HTR-8/SVneo (cell line): Measurements from ENCODE around the gene PRKCA.
A peak's percentile ranks its signal among the peaks of the same experiment; 100 is the strongest.

Experiments
- DNase-seq: peaks from one replicate; pipeline ENCODE4 v3.0.0; 2011; ENCODE audit warnings: low spot score, mixed read lengths; ENCODE audit not compliant: insufficient read length
- FAIRE-seq: peaks from 2 replicates; lab custom pipeline; 2011; peaks lifted over from hg19 to GRCh38; lab: Jason Lieb, UNC

The PRKCA gene

DNA sequence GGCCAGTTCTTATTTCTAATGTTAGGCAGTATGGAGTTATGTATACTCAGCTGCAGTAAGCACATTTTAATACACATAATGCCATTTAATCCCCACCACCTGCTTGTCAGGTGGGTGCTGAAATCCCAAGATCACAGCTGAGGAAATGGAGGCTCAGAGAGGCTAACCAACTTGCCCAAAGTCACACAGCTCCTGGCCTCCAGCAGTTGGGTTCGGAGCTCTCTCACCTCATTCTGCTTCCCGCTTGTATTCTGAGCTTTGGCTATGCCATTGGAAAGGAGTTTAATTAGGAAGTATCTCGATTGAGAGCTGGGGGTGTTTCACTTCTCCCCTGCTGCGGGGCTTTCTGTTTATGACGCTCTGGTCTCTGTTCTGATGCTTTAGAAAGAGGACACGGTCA is 459.9 kb downstream of the PRKCA start:
- no peak for DNase-seq
- FAIRE-seq, result no peak

DNA sequence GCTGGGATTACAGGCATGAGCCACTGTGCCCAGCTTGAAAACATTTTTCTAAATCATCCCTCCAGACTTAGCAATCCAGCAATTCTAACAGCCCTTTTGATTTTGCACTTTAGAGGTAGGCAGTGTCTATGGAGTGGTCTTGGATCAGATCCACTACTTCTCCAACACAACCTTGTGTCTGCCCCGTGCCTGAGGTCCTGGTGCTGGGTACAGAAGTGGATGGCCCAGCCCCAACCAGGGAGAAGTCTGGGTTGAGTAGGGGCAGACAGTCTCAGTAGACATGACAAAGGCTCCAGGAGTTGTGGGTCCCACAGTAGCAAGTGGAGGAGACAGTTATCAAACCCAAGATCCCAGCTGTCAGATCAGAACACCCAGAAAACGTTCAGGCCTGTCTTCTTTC is 460.6 kb downstream of the PRKCA start:
- no peak for DNase-seq
- FAIRE-seq, result no peak

DNA sequence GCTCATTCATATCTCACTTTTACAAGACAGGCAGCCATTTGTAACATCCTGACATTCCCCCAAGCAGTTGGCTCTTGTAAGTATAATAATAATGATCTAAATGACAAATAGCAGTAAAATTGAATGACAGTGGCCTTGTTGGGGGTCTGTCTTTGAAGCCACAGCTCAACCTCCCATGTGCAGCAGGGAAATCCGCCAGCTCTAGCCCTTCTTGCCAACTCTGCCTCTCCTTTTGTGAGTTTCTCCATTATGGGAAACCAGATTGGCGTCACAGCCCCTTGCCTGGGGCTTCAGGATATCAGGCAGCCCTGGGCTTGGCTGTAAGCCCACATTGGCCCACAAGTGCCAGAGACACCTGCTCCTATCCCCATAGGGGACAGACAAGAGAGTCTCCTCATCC is 462.1 kb downstream of the PRKCA start:
- no peak for DNase-seq
- no peak for FAIRE-seq

DNA sequence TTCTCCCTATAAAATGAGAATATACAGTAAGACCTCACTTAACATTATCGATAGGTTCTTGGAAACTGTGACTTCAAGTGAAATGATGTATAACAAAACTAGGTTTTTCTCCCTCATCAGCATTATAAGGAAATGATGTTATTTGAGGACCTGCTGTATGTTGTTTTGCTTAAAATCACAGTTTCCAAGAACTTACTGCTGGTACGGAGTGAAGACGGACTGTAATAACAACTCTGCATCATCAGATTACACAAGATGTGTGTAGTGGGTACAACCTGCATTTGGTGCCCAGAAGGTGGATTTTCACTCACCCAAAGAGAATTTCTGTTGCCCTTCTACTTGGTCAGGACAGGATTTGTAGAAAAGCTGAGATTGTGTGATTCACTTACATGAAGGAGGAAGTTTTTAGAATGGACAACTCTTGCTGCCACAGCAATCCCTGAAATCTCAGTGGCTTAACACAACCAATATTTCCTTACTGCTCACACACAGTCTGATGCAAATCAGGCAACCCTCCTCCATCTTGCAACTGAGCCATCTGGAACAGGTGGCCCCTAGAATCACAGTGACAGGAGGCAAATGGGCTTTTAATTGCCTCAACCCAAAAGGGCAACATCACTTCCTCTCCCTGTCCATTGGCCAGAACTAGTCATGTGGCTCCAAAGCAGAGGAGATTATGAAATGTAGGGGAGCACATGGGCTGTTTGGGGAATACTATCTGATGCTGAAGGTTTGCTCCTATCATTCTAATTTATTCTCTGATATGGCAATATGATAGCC is 464.9 kb downstream of the PRKCA start:
- DNase-seq (no peak), FAIRE-seq (peak; percentile 26)

DNA sequence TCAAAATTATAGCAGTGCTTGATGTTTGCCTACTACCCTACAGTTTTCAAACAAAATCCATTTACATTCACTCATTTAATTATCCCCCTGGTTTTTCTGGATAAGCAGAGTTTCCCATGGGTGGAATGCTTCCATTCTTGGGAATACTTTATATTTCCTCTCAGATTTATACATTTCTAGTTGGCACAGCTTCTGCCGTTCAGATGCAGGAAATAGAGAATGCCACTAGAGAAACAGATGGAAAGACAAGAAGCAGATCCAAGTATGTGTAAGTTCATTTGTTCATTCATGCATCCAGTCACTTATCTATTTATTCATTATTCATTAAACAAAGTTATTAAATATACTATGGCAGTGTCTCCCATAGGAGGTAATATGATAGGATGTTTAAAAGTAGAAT is 467.5 kb downstream of the PRKCA start:
- FAIRE-seq (no peak), DNase-seq (no peak)

DNA sequence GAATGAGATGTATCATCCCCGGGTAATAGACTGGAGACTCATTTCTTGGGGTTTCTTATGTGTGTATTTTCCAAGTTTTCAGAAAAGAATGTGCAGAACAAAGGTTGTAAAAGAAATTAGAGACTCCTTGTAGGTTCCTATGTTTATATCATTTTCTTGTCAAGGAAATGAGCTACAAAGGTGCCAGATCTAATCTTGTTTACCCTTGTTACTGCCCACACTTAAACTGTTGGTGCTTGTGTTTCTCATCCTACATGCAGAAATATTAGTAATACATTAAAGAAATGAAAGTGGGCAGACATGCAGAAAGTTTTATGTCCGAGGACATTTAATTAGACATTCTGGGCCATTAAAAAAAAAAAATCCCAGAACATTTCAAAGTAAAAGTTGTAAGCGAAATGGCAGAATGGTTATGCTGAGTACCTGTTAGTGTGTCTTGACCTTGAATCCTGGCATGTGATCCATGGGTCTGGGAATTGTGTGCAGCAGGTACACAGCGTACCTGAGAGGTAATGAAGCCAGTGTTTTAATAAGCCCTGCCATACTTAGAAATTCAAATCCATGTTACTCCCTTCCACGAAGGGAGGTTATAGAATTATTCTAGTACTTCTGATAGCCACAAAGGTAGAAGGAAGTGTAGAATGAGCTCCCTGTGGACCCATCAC is 469.9 kb downstream of the PRKCA start:
- FAIRE-seq (peak; percentile 51), DNase-seq (no peak)

DNA sequence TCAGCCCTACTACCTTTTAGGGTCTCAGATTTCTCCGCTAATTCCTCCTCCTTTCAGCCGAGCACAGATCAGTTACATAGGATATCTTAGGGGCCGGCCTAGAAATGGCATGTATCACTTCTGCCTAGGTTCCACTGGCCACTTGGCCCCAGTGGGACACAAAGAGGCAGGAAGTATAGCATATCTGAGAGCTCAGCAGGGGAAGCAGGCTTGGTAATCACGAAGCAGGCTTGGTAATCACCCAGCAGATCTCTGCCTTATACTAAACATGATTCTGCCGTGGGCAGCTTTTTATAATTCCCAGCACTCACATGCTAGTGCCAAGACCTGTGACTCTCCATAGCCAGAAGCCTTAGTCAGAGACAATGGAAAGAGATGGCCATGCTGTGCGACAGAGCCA is 472.9 kb downstream of the PRKCA start:
- DNase-seq, result no peak
- no peak for FAIRE-seq

DNA sequence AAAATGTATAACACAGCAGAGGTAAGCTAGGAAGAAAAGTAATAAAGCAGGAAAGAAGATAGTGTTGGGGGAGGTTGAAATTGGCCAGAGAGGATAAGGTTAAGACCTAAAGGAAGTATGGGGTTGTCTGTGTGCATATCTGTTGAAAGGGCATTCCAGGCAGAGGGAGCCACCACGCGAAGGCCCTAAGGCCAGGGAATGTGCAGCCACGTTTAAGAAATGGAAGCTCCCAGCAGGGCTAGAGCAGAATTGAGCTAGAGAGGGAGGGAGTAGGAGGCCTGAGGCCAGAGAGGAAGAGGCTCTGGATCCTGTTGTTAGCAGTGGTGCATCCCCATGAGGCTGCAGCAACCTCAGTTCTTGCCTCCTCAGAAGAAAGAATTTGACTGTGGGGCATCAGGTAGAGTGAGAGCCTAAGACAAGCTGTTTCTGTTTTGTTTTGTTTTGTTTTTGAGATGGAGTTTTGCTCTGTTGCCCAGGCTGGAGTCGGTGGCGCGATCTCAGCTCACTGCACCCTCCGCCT is 473.5 kb downstream of the PRKCA start:
- FAIRE-seq, result no peak
- DNase-seq, result no peak

DNA sequence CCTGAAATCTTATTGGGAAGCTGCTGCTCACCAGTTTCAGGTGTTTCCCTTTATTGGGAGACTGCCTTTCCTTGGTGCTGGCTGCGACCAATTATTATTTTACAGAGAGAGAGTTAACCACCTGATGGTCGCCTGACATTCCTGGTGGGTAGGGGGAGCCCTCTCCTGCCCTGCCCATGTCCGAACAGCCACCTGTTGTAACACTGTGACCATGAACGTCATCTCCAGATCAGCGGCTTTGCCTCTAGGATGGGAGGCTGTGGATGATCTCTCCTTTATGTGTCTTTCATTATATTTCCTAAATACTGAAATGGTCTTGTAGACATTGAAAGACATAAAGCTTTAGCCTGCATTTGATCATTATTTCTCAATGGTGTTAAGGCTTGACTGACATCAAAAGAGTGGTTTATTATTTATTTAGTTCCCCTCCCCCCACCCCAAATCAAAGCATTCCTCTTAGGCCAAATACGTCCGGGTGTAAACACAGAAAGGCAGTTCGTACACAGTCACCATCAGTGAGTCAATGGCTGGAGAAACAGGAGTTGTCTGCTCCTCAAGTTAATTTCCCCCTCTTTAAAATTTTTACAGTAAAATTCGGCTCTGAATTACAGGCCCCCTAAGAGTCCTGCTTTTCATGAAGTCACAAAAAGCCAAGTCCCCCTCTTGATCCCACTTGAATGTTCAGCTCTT is 474.7 kb downstream of the PRKCA start:
- DNase-seq, result no peak
- FAIRE-seq, result no peak

DNA sequence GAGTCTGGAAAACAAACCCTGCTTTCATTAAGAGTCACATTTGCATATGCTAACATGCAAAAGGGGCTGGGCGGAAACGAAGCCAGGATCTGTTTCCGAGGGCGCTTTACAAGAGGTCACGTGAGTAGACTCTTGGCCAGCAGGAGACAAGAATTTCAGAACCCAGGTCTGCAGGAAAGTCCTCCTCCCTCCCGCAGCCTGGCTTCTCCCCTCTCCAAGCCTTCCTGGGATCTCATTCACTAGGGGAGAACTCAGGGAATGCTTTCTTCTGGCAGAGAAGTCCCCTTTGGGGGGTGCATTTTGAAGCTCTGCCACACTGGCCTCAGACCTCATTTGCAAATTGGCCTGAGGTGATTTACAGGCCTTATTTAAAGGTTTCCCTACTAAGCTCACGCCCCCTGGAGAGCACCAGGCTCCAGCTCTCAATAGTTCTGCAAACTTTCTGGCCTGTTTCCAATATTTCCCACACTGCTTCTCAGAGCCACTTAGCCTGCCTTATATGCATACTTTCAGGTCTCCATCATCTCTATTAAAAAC is 475.3 kb downstream of the PRKCA start:
- no peak for DNase-seq
- FAIRE-seq, result no peak

DNA sequence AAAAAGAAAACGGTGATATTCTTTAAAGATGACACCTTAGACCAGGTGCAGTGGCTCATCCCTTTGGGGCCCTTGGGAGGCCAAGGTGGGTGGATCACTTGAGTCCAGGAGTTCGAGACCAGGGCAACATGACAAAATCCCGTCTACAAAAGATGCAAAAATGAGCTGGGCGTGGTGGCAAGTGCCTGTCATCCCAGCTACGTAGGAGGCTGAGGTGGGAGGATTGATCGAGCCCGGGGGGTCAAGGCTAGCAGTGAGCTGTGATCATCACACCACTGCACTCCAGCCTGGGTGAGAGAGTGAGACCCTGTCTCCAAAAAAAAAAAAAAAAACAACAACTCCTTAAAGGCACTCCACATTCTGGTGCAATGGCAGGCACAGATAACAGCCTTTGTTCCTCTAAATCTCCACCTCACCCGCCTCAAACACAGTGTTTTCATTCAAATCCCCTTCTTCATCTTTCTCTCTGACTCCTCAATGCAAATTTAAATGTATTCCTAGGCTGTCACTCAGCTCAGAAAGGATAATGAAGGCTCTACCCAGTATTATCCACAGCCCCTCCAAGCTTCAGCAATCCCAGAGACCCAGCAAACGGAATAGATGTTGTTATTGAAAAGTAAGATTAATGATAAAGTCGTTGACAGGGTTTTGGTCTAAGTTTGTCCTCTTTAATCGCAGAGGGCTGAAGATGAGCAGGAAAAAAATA is 476.3 kb downstream of the PRKCA start:
- DNase-seq (no peak), FAIRE-seq (no peak)

DNA sequence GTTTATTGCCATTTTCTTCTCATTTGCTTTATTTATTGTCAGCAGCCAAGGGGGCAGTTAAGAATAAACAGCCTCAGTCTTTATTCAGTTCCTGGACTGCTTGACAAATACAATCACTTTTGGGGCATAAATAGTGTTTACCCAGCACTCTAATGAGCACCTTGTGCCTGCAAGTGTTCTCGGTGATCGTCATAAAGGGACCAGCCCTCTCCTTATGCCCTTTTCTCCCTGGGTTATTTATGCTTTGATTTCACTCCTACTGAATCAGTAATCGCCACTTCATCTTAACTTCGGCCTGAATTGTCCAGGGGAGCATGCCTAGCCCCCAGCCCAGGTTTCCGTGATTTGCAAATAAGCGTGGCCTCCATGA is 476.8 kb downstream of the PRKCA start:
- FAIRE-seq (no peak), DNase-seq (no peak)

DNA sequence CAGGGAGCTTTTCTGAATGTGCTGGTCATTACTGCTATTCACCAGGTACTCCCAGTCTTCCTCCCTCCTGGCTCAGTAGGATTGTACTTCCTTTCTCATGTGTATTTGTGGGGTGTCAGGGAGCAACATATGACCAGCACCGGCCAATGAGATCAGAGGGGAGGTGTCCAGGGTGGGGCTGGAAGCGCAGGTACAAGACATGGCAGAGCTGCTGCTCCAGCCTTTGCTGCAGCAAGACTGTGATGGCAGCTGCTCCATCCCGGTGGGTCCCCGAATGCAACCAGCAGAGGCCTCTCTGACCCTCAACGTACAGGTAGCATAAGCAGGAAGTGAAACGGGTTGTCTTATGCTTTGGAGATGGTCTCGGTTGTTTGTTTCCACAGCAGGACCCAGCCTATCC is 478.7 kb downstream of the PRKCA start:
- no peak for DNase-seq
- FAIRE-seq, result peak; percentile 4

DNA sequence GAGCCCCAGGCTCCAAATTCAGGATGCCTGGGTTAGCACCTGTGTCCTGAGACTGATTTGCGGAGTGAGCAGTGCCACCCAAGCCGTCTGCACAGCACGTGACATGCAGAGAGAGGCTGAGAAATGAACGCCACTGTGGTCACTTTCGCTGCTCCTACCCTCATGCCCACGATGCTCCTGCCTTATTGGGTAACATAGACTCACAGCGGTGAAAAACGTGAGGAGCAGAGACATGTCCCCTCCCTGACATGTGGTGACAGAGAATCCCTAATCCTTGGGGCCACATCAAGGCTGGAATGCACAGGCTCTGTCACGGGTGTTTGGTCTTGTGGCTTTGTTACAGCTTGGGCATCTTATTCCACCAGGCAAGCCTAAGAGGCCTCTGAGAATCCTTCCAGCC is 480.4 kb downstream of the PRKCA start:
- peak; percentile 4 for FAIRE-seq

DNA sequence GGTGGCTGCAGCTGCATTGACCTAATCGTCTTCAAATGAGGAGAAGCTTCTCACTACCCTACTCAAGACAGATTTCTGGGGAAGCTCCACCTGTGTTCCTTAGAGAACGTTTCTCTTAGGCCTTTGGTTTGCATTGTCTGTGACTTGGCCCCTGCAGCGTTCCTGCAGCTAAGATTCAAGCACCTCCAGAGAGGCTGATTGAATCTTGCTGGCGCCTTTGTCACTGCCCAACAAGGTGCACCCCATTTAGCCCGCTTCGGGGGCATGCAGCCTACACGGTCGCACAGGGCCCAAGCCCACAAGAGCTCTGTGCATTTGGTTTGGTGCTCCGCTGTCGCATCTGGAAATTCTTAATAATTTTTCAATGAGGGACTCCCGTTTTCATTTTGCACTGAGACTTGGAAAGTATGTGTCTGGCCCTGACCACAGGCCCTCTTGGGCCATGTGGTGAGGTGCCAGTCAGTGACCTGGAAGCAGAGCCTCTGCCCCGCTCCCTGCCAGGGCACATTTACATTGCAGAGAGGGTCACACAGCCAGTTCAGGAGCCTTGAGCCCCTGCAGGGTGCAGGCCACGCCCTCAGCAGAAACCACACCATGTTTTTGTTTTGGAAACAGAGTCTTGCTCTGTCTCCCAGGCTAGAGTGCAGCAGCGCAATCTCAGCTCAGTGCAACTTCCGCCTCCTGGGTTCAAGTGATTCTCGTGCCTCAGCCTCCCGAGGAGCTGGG is 481.4 kb downstream of the PRKCA start:
- no peak for DNase-seq
- no peak for FAIRE-seq

More for the DNA sequence above, 480.4 kb downstream of the PRKCA start:
- DNase-seq, result no peak

DNA sequence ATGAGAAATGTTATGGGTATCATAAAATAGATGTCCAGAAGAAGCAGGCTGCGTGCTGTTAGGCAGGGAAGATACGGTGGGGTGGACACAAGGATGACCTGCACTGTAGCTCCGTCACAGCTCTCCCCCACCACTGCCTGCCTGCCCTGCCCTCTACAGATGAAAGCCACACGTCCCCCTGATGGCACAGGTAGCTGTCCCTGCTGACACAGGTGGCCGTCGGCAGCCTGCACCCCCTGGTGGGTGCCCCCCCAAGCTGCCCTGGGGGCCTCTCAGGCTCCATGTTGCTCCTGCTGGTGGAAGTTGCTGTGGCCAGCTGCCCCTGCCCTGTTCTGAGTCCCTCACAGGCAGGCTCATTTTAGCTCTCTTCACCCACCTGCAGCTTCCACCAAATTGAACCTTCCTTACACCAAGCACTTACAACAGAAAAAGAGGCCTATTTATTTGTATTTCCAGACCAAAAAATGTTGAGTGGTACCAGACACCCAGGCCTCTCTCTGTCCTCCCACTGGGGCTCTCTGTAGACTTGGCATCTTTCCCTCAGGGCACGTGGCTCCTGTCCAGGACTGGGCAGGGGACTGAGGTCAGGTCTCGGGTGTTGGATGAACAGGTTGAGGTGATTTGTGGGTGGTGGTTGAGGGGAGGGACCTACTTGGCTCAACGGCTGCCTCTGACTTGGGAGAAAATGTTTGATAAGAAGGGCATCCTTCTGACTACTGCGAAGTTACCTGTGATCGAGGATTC is 482.4 kb downstream of the PRKCA start:
- DNase-seq, result no peak
- FAIRE-seq, result no peak

DNA sequence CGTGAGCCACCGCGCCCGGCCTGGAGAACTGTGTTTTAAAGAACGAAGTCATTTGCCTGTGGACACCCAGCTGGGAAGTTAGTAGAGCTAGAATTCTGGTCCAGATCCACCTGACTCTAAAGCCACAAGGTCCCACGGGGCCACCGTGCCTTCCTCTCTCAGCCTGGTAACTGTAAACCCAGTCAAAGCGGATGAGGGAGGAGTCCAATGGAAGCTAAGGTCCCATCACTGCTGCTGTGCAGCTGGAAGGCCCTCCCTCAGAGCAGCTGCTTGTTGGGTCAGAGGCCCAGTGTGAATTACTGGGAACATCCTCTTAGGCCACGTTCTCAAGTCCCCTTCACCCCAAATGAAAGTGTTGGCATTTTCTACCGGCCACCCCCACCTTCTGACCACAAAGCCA is 483.7 kb downstream of the PRKCA start:
- DNase-seq, result no peak
- FAIRE-seq, result no peak

DNA sequence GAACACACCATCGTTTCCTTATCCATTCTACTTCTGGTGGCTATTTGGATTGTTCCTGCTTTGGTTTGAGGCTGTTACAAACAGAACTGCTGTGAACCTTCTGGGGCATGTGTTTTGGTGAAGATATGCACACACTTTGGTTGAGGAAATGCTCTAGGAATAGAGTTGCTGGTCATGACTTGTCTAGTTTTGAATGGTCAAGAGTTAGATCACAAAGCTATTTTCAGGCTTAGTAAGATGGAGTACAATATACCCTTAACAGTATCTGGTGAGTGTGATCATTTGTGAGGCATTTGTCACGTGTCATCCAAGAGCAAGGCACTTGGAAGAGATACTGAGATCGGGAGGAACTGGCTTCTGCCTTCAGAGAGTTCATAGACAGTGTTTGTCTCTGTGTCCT is 485.5 kb downstream of the PRKCA start:
- FAIRE-seq, result peak; percentile 52
- no peak for DNase-seq

DNA sequence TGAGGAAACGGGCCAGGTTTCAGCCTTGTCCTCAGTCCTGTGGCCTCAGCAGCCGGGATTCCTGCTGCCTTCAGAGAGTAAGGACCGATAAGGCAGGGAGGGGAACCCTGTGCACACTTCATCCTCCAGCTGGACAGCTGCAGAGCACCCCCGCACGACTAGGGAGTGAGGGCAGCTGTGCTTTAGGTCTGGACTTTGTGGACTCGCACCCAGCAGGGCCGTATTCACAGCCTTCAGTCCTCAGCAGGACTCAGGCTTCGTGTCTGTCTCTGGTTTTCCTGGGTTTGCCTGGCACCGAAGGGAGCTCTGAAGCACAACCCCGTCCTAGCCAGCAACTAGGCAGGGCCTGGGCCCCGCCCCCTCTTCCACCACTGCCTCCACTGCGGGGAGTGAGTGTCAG is 486.7 kb downstream of the PRKCA start:
- FAIRE-seq (no peak), DNase-seq (no peak)
